Hepatocyte (in vitro differentiated cells): ENCODE measurements around the gene ZC3H7A. TPM values are rescaled to one million over a fixed set of nuclear protein-coding genes. Genes with fewer than 3 reads are reported as not detected.

Source experiments
- DNase-seq: peaks from one replicate; pipeline ENCODE4 v3.0.0-alpha.2; 2016; ENCODE audit warnings: low spot score
- H2AFZ ChIP-seq: fragments of 200-600 bp; sonication (generic); 2 replicates; pipeline ENCODE4 v1.6.0; 2016; ENCODE audit warnings: antibody characterized with exemption, mild to moderate bottlenecking
- H3K27ac ChIP-seq: fragments of 200-600 bp; sonication (generic); 2 replicates; pipeline ENCODE4 v1.5.1; 2016; ENCODE audit warnings: mild to moderate bottlenecking
- H3K27me3 ChIP-seq: fragments of 200-600 bp; sonication (generic); 2 replicates; pipeline ENCODE4 v1.6.1; 2016
- H3K36me3 ChIP-seq: fragments of 200-600 bp; sonication (generic); replicated peaks from 2 replicates; pipeline ENCODE4 v1.5.1; 2016; ENCODE audit warnings: low read depth; ENCODE audit not compliant: insufficient read depth
- H3K4me1 ChIP-seq: fragments of 200-600 bp; sonication (generic); 2 replicates; pipeline ENCODE4 v1.5.1; 2016; ENCODE audit warnings: mild to moderate bottlenecking, moderate library complexity; ENCODE audit not compliant: insufficient read depth
- H3K4me2 ChIP-seq: fragments of 200-600 bp; sonication (generic); 2 replicates; pipeline ENCODE4 v1.6.0; 2016
- H3K4me3 ChIP-seq: fragments of 200-600 bp; sonication (generic); 2 replicates; pipeline ENCODE4 v1.5.1; 2016; ENCODE audit warnings: mild to moderate bottlenecking
- H3K79me2 ChIP-seq: fragments of 200-600 bp; sonication (generic); 2 replicates; pipeline ENCODE4 v1.6.0; 2017; ENCODE audit warnings: mild to moderate bottlenecking
- H3K9me2 ChIP-seq: fragments of 200-600 bp; sonication (generic); replicated peaks from 2 replicates; pipeline ENCODE4 v1.6.0; 2017; ENCODE audit warnings: mild to moderate bottlenecking; ENCODE audit not compliant: insufficient read depth
- H3K9me3 ChIP-seq: fragments of 200-600 bp; sonication (generic); 2 replicates; pipeline ENCODE4 v1.5.1; 2016; ENCODE audit warnings: low read depth, mild to moderate bottlenecking
- H4K20me1 ChIP-seq: fragments of 200-600 bp; sonication (generic); 2 replicates; pipeline ENCODE4 v1.6.0; 2016; ENCODE audit warnings: mild to moderate bottlenecking; ENCODE audit not compliant: insufficient read depth, poor library complexity, severe bottlenecking
- CTCF ChIP-seq: fragments of 200-600 bp; sonication (generic); IDR thresholded peaks from 2 replicates; pipeline ENCODE4 v1.5.1; 2016; ENCODE audit warnings: antibody characterized with exemption, mild to moderate bottlenecking; ENCODE audit not compliant: poor library complexity
- EZH2 ChIP-seq: fragments of 200-600 bp; sonication (generic); IDR thresholded peaks from 2 replicates; pipeline ENCODE4 v1.6.1; 2016; ENCODE audit warnings: antibody characterized with exemption, mild to moderate bottlenecking, borderline replicate concordance
- EZH2phosphoT487 ChIP-seq: fragments of 200-600 bp; sonication (generic); IDR thresholded peaks from one replicate; pipeline ENCODE4 v1.6.1; 2018; ENCODE audit warnings: antibody characterized with exemption, mild to moderate bottlenecking, low read depth, moderate library complexity; ENCODE audit not compliant: unreplicated experiment, severe bottlenecking
- WGBS: methylation state at CpG from one replicate; pipeline ENCODE4 v1.1.6; 2016; ENCODE audit warnings: low lambda C conversion rate; ENCODE audit errors: missing lambda C conversion rate; 5-methylcytosine and 5-hydroxymethylcytosine counted together
- polyA plus RNA-seq: library from polyadenylated mRNA; unstranded; fragments of >200 nt; fragmentation: Nextera tagmentation; extraction: Ambion mirVana; gene quantifications from 2 replicates; pipeline ENCODE4 v1.2.1, GENCODE V29; 2016
- total RNA-seq: library from RNA; depleted of rRNA; stranded (reverse); fragments of >200 nt; gene quantifications from 2 replicates; pipeline ENCODE4 v1.2.3, GENCODE V29; 2014

The ZC3H7A gene
- total and polyA plus RNA-seq, 2 experiments from 2014 or later, result 34.9 to 40.3 TPM

GRCh38 chr16:11796227-11797165 lies 562 bp downstream of the ZC3H7A start:
- Histone ChIP-seq H3K4me1 (peaks cover 57% of the 10 kb centered on the region), H2AFZ (peak overlapping the region; percentile 67), H3K27me3 (no peaks in the 10 kb centered on the region), H3K4me2 (peak overlapping the region; percentile 86), H3K9me3 (no peaks in the 10 kb centered on the region), H3K79me2 (peaks cover 82% of the 10 kb centered on the region), H3K36me3 (no peaks in the 10 kb centered on the region), H3K4me3 (peak overlapping the region; percentile 83), H3K27ac (peak overlapping the region; percentile 98), H4K20me1 (peaks cover 30% of the 10 kb centered on the region), H3K9me2 (no peaks in the 10 kb centered on the region)
- WGBS, result 6% methylated on average over 32 of the region's 93 CpGs
- TF ChIP-seq CTCF, result no peak
- TF ChIP-seq EZH2phosphoT487, result no peak
- no peak for TF ChIP-seq EZH2
- DNase-seq, result peak; percentile 77

DNA sequence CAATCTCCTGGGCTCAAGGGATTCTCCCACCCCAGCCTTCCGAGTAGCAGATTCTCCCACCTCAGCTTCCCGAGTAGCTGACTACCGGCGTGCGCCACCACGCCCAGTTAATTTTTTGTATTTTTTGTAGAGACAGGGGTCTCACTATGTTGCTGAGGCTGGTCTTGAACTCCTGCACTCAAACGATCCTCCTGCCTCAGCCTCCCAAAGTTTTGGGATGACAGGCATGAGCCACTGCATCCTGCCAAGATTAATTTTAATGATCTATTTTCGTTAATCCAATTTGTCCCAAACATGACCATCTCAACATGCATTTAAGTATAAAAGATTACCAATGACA lies 1.2 kb downstream of the ZC3H7A start:
- no peak for TF ChIP-seq EZH2phosphoT487
- TF ChIP-seq EZH2, result no peak
- no peak for TF ChIP-seq CTCF
- DNase-seq, result no peak
- Histone ChIP-seq H4K20me1 (peaks cover 36% of the 10 kb centered on the region), H2AFZ (no peak overlapping the region), H3K36me3 (no peaks in the 10 kb centered on the region), H3K27me3 (no peaks in the 10 kb centered on the region), H3K27ac (peak overlapping the region; percentile 98), H3K4me3 (peak overlapping the region; percentile 83), H3K9me2 (no peaks in the 10 kb centered on the region), H3K79me2 (peaks cover 87% of the 10 kb centered on the region), H3K4me1 (peaks cover 63% of the 10 kb centered on the region), H3K9me3 (no peaks in the 10 kb centered on the region), H3K4me2 (peak overlapping the region; percentile 86)
- 76% methylated on average over 8 of the region's 8 CpGs for WGBS

DNA sequence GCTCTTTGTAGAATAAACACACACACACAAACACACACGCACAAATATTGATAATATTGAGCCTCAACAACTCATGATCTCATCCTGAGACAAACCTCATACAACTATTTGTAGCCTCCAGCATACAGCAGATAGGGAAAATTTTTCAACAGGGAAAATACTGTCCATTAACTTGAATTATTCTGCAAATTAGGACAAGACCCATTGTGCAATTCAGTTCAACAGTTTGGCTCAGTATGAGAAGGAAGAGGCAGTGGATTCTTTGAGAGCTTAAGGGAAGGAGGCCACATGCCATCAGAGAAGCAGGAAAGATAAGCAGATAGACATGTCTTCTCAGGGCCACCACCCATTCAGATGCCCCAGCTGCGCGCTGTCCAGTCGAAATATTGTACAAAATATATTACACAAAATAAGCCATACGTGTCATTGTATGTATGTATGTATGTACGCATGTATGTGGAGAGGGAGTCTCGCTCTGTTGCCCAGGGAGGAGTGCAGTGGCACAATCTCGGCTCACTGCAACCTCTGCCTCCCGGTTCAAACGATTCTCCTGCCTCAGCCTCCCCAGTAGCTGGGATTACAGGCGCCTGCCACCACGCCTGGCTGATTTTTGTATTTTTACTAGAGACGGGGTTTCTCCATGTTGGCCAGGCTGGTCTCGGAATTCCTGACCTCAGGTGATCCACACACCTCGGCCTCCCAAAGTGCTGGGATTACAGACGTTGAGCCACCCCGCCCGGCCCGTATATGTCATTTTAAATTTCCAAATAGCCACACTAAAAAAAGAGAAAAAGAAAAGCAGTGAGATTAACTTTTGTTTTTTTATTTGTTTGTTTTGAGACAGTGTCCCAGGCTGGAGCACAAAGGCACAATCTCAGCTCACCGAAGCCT lies 1.8 kb downstream of the ZC3H7A start:
- peaks cover 89% of the 10 kb centered on the region for H3K79me2 ChIP-seq

More for the DNA sequence above, 1.8 kb downstream of the ZC3H7A start:
- no peak for TF ChIP-seq EZH2
- H3K36me3 ChIP-seq, result no peaks in the 10 kb centered on the region
- peak overlapping the region; percentile 98 for H3K27ac ChIP-seq
- 89% methylated on average over 20 of the region's 20 CpGs for WGBS
- H3K9me2 ChIP-seq, result no peaks in the 10 kb centered on the region
- H4K20me1 ChIP-seq, result peaks cover 41% of the 10 kb centered on the region
- no peak overlapping the region for H2AFZ ChIP-seq
- no peaks in the 10 kb centered on the region for H3K27me3 ChIP-seq
- no peak for DNase-seq
- peaks cover 63% of the 10 kb centered on the region for H3K4me1 ChIP-seq
- H3K4me3 ChIP-seq, result peak overlapping the region; percentile 83
- H3K4me2 ChIP-seq, result peak overlapping the region; percentile 86
- H3K9me3 ChIP-seq, result no peaks in the 10 kb centered on the region
